SU-DHL-6 (cell line): Measurements from ENCODE around the gene KIRREL2.

Experiments used
- CTCF ChIP-seq: fragments of 200-600 bp; sonication (generic); IDR thresholded peaks from one replicate; pipeline ENCODE4 v1.5.1; 2017; ENCODE audit warnings: antibody characterized with exemption, mild to moderate bottlenecking, low read length, moderate library complexity; ENCODE audit not compliant: insufficient read depth, poor library complexity, severe bottlenecking
- EZH2phosphoT487 ChIP-seq: fragments of 200-600 bp; sonication (generic), shearing (Covaris generic); conservative IDR thresholded peaks from 2 replicates; pipeline ENCODE4 v1.6.1; 2018; ENCODE audit warnings: mild to moderate bottlenecking, antibody characterized with exemption, low read length, moderate library complexity, mixed read lengths

GRCh38 chr19:35845215-35846037, 11.3 kb upstream of the KIRREL2 start:
- TF ChIP-seq CTCF = no peak
- no peak for TF ChIP-seq EZH2phosphoT487
